ENCODE data around the gene INMT. TPM values are rescaled to one million over a fixed set of nuclear protein-coding genes. Genes with fewer than 3 reads are reported as not detected.

The INMT gene
- total and polyA plus RNA-seq, 7 donors = 2.3 to 32.0 (median 4.6) TPM

GRCh38 chr7:30708412-30708811 is 43.5 kb upstream of the INMT start:
- Histone ChIP-seq H3K9me3 (no peaks in the 10 kb centered on the region), H3K4me3 (no peak overlapping the region), H3K27me3 (ENCODE audit: insufficient read depth in 3 of 3, low read length in 2 of 3) (no peaks in the 10 kb centered on the region), H3K27ac (no peak overlapping the region), H3K4me1 (peaks cover 21% of the 10 kb centered on the region), H3K36me3 (ENCODE audit: insufficient read depth in 1 of 2, low read depth in 1 of 2) (no peaks in the 10 kb centered on the region)
- intact Hi-C loops (cut with DNase I) = no loop called here
- ATAC-seq (no peak), DNase-seq (no peak)
- 44 to 79% (median 70%) methylated on average over 4 of the region's 4 CpGs for WGBS, 3 donors
- TF ChIP-seq CTCF (IDR thresholded peaks at IDR 0.05) = no peak

- TF ChIP-seq CTCF (IDR thresholded peaks at IDR 0.05) = no peak
- H3K9me3 ChIP-seq = no peaks in the 10 kb centered on the region
- no peak overlapping the region for H3K4me3 ChIP-seq
- H3K27ac ChIP-seq = no peak overlapping the region
- peaks cover 21% of the 10 kb centered on the region for H3K4me1 ChIP-seq
- ATAC-seq (peak in 2 of 4 donors; percentile 30 to 45), DNase-seq (peak; percentile 64 to 76)
- H3K27me3 ChIP-seq (ENCODE audit: insufficient read depth in 3 of 3, low read length in 2 of 3) = no peaks in the 10 kb centered on the region
- 68 to 70% (median 69%) methylated on average over 3 of the region's 3 CpGs for WGBS, 3 donors
- H3K36me3 ChIP-seq (ENCODE audit: insufficient read depth in 1 of 2, low read depth in 1 of 2) = no peaks in the 10 kb centered on the region
- intact Hi-C loops (cut with DNase I) = no loop called here
These were observed 43.0 kb upstream of the INMT start for GRCh38 chr7:30708983-30709382.

GRCh38 chr7:30709549-30709948 is 42.4 kb upstream of the INMT start:
- H3K27ac ChIP-seq = no peak overlapping the region
- ATAC-seq = no peak
- 79 to 83% (median 80%) methylated on average over 6 of the region's 6 CpGs for WGBS, 3 donors

GRCh38 chr7:30710669-30711068 is 41.3 kb upstream of the INMT start:
- peaks cover 12% of the 10 kb centered on the region for H3K4me1 ChIP-seq
- intact Hi-C loops (cut with DNase I) = no loop called here
- ATAC-seq (no peak), DNase-seq (peak in 1 of 2 donors; percentile 42)
- H3K9me3 ChIP-seq = no peaks in the 10 kb centered on the region
- 86 to 88% (median 88%) methylated on average over 4 of the region's 4 CpGs for WGBS, 3 donors
- TF ChIP-seq CTCF (IDR thresholded peaks at IDR 0.05) = no peak
- no peak overlapping the region for H3K27ac ChIP-seq
- no peaks in the 10 kb centered on the region for H3K36me3 ChIP-seq (ENCODE audit: insufficient read depth in 1 of 2, low read depth in 1 of 2)
- no peak overlapping the region for H3K4me3 ChIP-seq
- no peaks in the 10 kb centered on the region for H3K27me3 ChIP-seq (ENCODE audit: insufficient read depth in 3 of 3, low read length in 2 of 3)

More at GRCh38 chr7:30709549-30709948, 42.4 kb upstream of the INMT start:
- intact Hi-C loops (cut with DNase I) = no loop called here
- Histone ChIP-seq H3K27me3 (ENCODE audit: insufficient read depth in 3 of 3, low read length in 2 of 3) (no peaks in the 10 kb centered on the region), H3K4me1 (peaks cover 21% of the 10 kb centered on the region), H3K9me3 (no peaks in the 10 kb centered on the region), H3K4me3 (no peak overlapping the region), H3K36me3 (ENCODE audit: insufficient read depth in 1 of 2, low read depth in 1 of 2) (no peaks in the 10 kb centered on the region)
- TF ChIP-seq CTCF (IDR thresholded peaks at IDR 0.05) = no peak
- no peak for DNase-seq

GRCh38 chr7:30713392-30713791 is 38.5 kb upstream of the INMT start:
- WGBS, 3 donors = 75 to 84% (median 83%) methylated on average over 6 of the region's 6 CpGs
- ATAC-seq (no peak), DNase-seq (no peak)
- Histone ChIP-seq H3K4me1 (peaks cover under 1% of the 10 kb centered on the region), H3K4me3 (no peak overlapping the region), H3K27ac (no peak overlapping the region), H3K9me3 (peaks cover 2% of the 10 kb centered on the region), H3K27me3 (ENCODE audit: insufficient read depth in 3 of 3, low read length in 2 of 3) (no peaks in the 10 kb centered on the region), H3K36me3 (ENCODE audit: insufficient read depth in 1 of 2, low read depth in 1 of 2) (no peaks in the 10 kb centered on the region)
- no peak for TF ChIP-seq CTCF (IDR thresholded peaks at IDR 0.05)
- intact Hi-C loops (cut with DNase I) = no loop called here
